Tongue (tissue), 2 donors: Measurements from ENCODE around the gene MEGF6. TPM values are rescaled to one million over a fixed set of nuclear protein-coding genes. Genes with fewer than 3 reads are reported as not detected.

Experiments
- DNase-seq: peaks from one replicate; pipeline ENCODE4 v3.0.0-alpha.2; 2015
- total RNA-seq: library from RNA; depleted of rRNA; stranded (reverse); fragments of >200 nt; gene quantifications from one replicate; pipeline ENCODE4 v1.2.3, GENCODE V29; 2014

MEGF6 gene
- total RNA-seq, 1 donor from 2014 or later: 33.6 TPM

DNA sequence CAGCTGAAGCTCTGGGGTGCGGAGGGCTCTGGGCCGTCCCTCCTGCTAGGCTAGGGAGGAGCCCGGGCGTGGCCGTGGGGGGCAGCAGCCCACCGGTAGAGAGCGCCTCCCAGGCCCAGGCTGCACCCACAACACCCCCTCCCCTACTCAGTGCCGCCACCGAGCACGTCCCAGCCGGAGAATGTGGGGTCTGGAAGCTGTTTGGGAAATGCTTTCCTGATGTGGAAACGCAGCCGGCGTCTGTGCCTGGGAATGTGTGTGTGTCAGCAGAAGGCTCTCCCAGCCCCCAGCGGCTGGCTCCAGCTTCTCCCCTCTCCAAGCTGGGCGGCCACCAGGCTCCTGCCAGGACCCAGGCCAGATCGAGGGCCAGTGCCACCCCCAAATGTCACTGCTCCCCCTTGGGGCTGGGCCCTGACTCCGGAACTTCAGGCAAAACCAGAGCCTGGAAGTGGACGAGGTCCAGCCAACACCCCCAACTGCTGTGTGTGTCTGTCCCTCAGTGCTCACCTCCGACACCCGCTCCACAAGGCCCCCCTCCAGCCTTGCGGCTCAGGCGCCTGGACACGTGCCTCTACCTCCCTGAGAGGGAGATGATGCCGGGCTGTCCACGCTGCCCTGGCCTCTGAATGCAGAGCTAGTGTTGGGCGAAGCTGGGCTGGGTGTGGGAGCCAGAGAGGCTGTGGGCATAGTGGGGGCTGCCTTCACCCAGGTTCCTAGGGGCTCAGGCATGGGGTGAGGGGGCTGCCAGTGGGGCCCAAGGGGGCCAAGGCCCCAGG lies 74.7 kb downstream of the MEGF6 start:
- no peak for DNase-seq

DNA sequence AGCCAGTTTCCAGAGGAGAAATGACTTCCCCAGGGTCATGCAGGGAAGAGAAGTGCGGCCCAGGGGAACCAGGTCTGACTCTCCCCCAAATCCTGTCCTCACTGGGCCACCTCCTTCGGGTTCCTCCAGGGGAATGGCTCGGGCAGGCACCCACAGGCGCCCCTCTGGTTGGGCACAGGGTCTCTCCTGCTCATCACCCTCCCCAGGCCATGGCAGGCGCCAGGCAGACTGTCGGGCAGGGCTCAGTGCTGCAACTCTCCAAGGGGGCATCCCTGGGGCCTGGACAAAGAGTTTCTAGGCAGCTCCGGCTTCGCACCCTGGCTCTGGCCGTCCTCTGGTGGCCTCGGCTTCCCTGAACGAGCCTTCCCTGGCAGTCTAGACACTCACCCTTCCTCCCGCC lies 75.6 kb downstream of the MEGF6 start:
- DNase-seq: no peak

DNA sequence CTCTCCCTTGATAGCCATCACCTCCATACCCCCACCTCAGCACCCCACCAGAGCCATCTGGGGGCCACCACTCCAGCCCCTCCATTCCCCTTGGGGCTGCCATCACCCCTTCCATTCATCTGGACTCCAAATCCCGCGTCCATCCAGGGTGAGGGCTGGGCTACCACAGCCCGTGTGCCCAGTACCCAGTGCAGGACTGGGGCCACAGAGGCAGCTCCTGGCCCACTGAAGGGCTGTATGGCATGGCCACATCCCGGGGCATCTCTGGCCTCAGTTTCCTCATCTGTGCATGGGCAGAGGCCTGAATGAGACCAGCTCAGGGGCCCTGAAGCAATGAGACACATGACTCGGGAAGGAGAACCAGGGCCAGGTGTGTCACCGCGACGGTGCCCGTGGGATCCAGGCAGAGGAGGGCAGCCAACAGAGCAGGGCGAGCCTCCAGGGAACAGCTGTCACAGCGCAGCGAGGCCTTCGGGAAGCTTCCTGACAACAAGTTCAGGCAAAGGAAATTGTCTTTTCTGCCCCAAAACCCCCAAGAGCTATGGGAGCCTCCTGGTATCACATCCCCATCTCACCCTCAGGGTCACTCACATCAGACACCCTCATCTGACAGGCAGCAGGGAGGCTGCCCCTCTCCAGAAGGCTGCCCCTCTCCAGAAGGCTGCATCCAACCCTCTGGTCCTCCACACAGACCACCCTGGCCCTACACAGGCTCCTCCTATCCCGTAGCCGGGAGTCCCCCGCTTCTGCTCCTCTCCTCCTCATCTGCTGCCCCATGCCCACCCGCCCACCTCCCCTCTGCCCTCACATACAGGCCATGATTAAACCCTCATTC lies 76.3 kb downstream of the MEGF6 start:
- no peak for DNase-seq

DNA sequence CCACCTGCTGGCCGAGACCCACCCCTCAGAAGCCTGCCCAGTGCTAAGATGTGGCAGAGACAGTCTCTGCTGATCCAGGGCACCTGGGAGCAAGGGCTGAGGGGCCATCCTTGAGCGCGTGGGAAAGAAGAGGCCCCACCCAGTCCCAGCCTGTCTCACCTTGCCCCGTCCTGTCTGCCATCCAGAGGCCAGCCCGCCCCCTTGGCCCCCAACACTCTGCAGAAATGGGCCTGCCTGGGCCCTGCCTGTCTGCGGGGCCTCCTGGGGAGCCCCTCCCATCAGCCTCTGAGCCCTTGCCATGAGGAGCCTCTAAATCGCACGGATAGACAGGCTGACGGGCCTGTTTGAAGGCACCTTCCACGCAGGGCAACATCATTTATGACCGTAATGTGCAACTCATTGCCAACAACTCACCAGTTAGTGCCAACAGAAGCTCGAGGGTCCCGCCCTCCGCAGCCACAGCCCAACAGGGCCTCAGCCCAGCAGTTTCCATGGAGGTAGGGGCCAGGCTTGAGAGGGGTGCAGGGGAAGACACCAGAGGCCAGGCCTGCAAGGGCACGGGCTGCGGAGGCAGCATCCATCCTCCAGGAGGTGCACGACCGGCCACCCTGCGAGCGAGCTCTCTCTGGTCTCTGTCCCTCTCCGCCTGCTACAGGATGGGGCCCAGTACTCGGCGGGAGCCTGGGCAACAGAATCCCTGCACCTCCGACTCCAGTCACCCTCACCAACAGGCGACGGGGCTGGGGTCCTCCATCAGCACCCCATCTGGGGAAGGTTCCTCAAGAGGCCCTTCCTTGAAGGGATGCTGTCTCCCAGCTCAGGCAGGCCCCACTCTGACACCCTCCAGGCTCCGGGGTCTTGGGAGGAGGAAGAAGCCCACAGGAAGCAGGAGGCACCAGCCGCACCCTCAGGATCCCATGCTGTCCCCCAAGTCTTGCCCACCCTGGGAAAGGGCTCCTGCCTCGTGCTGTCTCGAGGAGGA lies 78.0 kb downstream of the MEGF6 start:
- DNase-seq: no peak

DNA sequence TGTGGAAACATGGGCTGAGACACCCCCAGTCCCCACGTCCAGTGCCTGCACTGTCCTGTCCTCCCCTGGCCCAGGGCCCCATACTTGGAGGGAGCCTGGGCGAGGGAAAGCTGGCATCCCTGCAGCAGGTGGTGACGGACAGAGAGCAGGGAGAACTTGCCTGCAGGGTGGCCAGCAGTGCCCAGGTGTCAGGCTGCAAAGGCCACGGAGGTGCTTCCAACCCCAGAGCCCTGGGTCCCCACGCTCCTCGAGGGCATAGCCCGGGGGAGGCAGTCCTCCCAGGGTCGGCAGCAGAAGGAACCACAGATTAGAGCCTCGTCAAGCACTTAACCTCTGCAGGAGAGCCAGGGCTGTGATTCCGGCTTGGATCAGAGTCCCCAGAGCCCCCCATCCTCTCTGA lies 79.4 kb downstream of the MEGF6 start:
- no peak for DNase-seq

DNA sequence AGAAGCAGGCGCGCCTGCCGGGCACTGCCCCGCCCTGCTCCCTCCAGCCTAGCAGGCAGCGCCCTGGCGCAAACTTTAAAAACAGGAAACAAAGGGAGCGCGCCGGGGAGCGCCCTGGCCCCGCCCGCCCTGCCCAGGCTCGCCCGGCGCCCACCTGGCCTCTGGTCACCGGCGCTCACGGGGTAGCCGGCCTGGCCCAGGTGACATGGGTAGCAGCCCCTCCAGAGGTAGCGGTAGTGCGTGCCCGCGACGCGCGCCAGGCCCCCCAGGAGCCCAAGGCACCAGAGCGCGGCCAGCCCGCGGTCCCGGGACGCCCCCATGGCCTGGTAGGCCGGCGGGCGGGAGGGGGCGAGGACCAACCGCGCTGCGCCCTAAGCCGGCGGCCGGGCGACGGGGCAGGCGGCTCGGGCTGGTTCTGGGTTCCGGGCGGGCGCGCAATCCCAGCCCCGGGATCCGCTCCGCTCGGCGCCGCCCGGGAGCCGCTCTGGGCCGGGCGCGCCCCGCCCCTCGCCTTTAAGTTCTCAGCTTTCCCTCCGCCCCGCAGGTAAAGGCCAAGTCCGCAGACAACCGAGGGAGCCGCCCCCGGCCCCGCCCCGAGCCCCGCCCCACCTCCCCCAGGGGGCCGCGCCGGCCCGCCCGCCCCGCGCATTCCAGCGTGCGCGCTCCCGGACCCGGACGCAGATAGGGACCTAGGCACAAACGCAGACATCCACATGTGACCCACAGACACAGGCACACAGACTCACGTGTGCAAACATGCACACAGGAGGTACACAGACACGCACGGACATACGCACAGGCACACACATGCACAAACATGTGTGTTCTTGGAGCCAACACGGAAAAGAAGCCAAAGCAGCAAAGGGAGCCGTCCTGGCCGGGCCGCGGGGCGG lies 80.1 kb downstream of the MEGF6 start:
- DNase-seq: peak; percentile 87

- DNase-seq: no peak
Observed at GRCh38 chr1:3530086-3530925, 81.0 kb downstream of the MEGF6 start.

- DNase-seq: peak; percentile 91
Observed at GRCh38 chr1:3529099-3529729, 82.1 kb downstream of the MEGF6 start.

DNA sequence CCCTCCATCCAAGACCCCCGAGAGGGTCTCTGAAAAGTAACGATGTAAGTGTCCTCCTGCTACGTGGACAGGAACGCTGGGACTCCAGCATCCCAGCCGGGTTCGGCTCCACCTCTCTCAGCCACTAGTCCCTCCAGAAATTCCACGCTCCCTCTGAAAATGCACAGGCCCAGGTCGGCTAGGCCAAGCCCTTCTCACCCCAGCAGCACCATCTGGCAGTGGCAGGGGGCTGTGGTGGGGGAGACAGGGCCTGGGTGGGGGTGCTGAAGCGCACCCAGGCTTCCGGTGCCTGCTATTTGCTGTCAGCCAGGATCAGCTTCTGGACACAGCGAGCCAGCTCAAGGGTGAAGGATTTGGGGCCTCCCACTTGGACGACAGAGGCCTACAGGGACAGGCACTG lies 83.5 kb downstream of the MEGF6 start:
- DNase-seq: no peak

DNA sequence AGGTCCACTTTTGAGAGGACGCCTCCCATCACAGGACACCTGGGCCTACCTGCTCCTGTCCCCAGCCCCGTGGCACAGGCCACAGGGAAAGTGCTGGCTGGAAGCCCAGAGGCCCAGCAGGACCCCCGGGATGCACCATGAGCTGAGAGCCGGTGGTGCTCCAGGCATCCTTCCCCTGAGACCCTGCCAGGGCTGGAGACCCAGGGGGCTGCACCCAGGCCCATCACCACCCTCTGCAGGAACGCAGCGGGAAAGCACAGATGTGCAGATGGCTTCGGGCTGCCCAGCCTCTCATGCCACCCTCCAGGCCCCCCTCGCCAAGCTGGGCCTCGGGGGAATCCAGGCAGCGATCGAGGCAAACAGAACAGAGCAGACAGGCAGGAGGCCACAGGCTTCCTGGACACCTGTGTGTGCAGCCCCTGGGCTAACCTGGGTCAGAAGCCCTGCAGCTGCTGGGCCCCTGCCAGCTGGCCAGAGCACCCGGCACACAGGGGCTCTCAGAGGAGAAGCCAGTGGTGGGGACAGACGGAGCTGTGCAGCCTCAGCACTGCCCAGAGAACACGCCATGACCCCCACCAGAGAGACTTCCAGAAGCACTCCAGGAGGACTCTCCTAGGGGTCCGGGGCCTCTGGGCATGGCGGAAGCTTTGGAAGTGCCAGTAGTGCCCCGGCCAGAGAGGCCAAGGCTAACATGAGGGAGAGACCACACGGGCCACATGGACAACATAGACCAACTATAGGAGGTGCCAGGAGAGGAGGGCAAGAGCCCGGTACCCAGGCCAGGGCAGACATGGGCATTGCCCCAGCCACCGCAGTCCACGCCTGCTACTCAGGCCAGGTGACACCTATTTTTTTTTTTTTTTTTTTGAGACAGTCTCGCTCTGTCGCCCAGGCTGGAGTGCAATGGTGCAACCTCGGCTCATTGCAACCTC lies 85.5 kb downstream of the MEGF6 start:
- DNase-seq: no peak

DNA sequence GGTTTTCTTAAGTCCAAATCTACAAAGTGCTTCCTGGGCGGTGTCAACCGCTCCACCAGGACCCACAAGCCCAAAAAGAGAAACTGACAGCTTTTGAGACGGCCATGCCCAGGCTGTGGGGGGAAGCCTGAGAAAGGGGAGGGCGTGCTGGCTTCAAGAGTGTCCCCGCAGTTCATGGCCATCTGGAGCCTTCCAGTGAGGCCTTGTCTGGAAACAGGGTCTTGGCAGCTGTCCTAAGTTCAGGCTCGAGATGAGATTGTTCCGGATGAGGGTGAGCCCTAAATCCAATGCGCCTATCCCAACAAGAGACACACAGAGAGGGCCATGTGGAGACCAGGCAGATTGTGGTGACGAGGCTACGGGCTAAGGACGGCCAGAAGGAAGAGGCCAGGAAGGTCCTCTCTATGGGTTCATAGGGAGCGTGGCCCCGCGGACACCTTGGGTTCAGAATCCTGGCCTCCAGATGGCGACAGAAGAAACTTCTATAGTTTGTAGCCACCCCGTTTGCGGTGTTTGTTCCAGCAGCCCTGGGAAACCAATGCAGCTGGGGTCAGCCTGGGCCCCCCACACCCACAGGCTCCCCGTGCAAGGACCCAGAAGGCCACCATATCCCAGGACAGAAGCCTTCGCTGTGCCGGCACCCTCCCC lies 86.6 kb downstream of the MEGF6 start:
- DNase-seq: no peak

DNA sequence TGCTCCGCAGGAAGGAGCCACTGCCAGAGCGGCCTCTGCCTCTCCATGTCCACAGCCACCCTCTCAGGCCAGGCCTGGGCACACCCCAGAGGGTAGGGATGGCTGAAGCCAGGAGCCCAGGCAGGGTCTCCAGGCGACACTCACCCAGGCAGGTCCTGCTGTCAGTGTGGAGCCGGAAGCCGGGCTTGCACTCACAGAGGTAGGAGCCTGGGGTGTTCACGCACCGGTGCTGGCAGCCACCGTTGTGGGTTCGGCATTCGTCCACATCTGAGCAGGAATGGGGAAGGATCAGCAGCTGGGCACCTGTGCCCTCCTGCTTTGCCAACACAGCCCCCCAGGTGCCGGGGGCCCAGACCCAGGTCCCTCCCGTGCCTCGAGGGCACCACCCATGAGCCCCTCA lies 87.3 kb downstream of the MEGF6 start:
- DNase-seq: no peak

DNA sequence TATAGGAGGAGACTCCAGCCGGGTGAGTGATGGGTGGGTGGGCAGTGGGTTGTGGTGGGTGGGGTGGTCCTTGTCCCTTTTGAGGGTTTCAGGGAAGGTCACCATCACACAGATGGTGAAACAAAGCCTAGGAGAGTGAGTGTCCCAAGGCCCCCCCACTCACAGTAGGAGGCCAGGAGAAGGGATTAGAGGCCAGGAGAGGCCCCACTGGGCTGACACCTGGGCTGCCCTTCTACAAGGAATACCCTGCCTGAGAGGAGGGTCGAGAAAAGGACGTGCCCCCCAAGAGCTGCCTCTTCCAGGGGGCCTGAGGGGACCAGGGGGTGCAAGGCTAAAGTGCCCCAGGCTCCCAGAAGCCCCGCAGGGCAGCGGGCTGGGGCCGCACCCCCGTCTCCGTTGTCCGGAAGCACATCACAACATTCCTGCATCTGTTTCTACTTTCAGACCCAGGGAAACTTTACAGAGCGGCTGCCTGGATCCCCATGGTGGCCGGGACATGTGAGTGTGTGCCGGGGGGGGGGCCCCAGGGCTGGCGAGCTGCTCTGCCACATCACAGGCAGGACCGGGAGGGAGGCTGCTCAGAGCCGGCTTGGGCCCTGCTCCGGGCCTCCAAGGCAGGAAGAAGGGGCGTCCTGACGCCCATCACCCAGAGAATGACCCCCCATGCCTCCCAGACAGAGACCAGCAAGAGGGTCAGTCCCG lies 88.6 kb downstream of the MEGF6 start:
- no peak for DNase-seq

DNA sequence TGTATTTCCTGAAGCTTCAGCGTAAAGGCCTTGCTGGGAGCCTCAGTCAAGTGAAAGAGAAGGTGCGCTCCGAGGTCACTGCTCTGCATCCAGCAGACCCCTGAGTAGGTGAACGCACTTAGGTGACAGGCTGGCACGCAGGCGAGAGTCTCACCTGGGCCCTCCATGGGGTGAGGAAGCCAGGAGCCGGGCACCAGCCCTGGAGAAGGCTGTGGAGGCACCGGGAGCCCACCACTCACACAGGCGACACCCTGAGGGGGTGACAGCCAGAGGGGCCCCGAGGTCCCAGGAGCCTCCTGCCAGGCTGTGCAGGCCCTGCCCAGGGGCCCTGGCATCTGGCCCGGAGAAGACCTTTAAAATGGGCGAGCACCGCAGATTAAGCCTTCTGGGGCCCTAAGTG lies 89.2 kb downstream of the MEGF6 start:
- no peak for DNase-seq

GRCh38 chr1:3521426-3521825 lies 89.9 kb downstream of the MEGF6 start:
- no peak for DNase-seq

- no peak for DNase-seq
Observed at GRCh38 chr1:3520419-3521378, 90.6 kb downstream of the MEGF6 start.
